GM19463 (cell line): Measurements from ENCODE around the gene SEC61B.
"Not testable (repeated sequence)": the region's sequence is repeated elsewhere in the genome, so short reads cannot be mapped to it uniquely, and the experiment has no call there.

Experiments used
- ATAC-seq: cut with Tn5 transposase; IDR thresholded peaks from one replicate; pipeline ENCODE4 v1.9.1; 2021; ENCODE audit warnings: mild to moderate bottlenecking, moderate library complexity; ENCODE audit not compliant: unreplicated experiment

The SEC61B gene

GRCh38 chr9:99190597-99191283 lies 31.3 kb upstream of the SEC61B start:
- ATAC-seq: no peak

GRCh38 chr9:99192786-99193465 lies 29.2 kb upstream of the SEC61B start:
- ATAC-seq: no peak

- ATAC-seq: no peak
These were observed 28.6 kb upstream of the SEC61B start for GRCh38 chr9:99193466-99193821.

GRCh38 chr9:99196484-99196883 lies 25.6 kb upstream of the SEC61B start:
- not testable (repeated sequence) for ATAC-seq

- no peak for ATAC-seq
These were observed 24.9 kb upstream of the SEC61B start for GRCh38 chr9:99197124-99197630.

- ATAC-seq: no peak
These were observed 24.1 kb upstream of the SEC61B start for GRCh38 chr9:99197987-99198386.

GRCh38 chr9:99199938-99200539 lies 22.0 kb upstream of the SEC61B start:
- ATAC-seq: no peak

- no peak for ATAC-seq
These were observed 20.5 kb upstream of the SEC61B start for GRCh38 chr9:99201603-99202002.

- ATAC-seq: no peak
These were observed 11.5 kb upstream of the SEC61B start for GRCh38 chr9:99210572-99210971.

- ATAC-seq: no peak
These were observed 10.3 kb upstream of the SEC61B start for GRCh38 chr9:99211746-99212145.

- no peak for ATAC-seq
These were observed 8.9 kb upstream of the SEC61B start for GRCh38 chr9:99213197-99213596.

GRCh38 chr9:99216073-99216472 lies 6.0 kb upstream of the SEC61B start:
- ATAC-seq: no peak

GRCh38 chr9:99220011-99220410 lies 2.1 kb upstream of the SEC61B start:
- ATAC-seq: no peak

GRCh38 chr9:99221266-99221620 lies 839 bp upstream of the SEC61B start:
- no peak for ATAC-seq

GRCh38 chr9:99222416-99223270 lies 561 bp downstream of the SEC61B start:
- ATAC-seq: peak; percentile 17

- ATAC-seq: no peak
These were observed 2.4 kb downstream of the SEC61B start for GRCh38 chr9:99224445-99224844.

- no peak for ATAC-seq
These were observed 4.0 kb downstream of the SEC61B start for GRCh38 chr9:99226054-99226453.

GRCh38 chr9:99230206-99230605 lies 8.1 kb downstream of the SEC61B start:
- no peak for ATAC-seq

GRCh38 chr9:99231711-99232110 lies 9.6 kb downstream of the SEC61B start:
- ATAC-seq: no peak

- ATAC-seq: no peak
These were observed 12.5 kb downstream of the SEC61B start for GRCh38 chr9:99234618-99235017.

- ATAC-seq: no peak
These were observed 13.0 kb downstream of the SEC61B start for GRCh38 chr9:99235069-99235468.
